Coronary artery (tissue), 2 donors: ENCODE data around the gene ZNF398.

Experiments
- DNase-seq: peaks from one replicate; pipeline ENCODE4 v3.0.0-alpha.2; 2017; ENCODE audit warnings: low spot score
- H3K27ac ChIP-seq, 2 donors: fragments of 200-600 bp; sonication (generic); one replicate each; pipeline ENCODE4 v1.5.1; 2016 to 2019
- H3K4me3 ChIP-seq: fragments of 200-600 bp; sonication (generic); 2 replicates; pipeline ENCODE4 v1.5.1; 2016; ENCODE audit warnings: mild to moderate bottlenecking, moderate library complexity
- CTCF ChIP-seq: fragments of 200-600 bp; sonication (generic); IDR thresholded peaks from one replicate; pipeline ENCODE4 v1.5.1; 2019; ENCODE audit warnings: antibody characterized with exemption

The ZNF398 gene

DNA sequence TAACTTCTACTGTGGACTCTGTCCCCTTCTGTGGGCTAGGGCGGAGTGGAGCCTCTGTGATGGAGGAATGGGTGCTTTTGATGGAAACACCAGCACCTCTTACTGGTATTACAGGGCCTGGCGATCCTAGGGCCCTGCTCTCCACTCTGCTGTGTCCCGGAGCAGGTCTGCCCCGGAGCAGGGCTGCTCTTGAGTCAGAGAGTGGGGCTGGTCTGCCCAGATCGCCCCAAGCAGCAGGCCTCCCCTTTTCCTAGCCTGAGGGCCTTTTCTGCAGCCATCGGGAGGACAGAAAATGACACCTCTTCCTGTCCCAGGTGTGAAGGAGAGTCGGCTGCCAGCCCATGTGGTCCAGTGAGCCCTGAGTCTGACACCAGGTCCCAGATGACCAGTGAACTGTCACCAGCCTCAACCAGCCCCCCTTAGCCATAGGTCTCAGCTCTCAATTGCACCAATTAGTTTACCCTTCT is 49.5 kb downstream of the ZNF398 start:
- Histone ChIP-seq H3K4me3 (peak overlapping the region; percentile 93), H3K27ac (peak overlapping the region; percentile 68 to 95)
- TF ChIP-seq CTCF: no peak
- DNase-seq: no peak

GRCh38 chr7:149197675-149198074 is 50.4 kb downstream of the ZNF398 start:
- Histone ChIP-seq H3K27ac (no peak overlapping the region), H3K4me3 (no peak overlapping the region)
- no peak for TF ChIP-seq CTCF
- DNase-seq: no peak

- no peak for DNase-seq
- no peak for TF ChIP-seq CTCF
- Histone ChIP-seq H3K4me3 (no peak overlapping the region), H3K27ac (no peak overlapping the region)
Observed at GRCh38 chr7:149198161-149198816, 51.0 kb downstream of the ZNF398 start.

DNA sequence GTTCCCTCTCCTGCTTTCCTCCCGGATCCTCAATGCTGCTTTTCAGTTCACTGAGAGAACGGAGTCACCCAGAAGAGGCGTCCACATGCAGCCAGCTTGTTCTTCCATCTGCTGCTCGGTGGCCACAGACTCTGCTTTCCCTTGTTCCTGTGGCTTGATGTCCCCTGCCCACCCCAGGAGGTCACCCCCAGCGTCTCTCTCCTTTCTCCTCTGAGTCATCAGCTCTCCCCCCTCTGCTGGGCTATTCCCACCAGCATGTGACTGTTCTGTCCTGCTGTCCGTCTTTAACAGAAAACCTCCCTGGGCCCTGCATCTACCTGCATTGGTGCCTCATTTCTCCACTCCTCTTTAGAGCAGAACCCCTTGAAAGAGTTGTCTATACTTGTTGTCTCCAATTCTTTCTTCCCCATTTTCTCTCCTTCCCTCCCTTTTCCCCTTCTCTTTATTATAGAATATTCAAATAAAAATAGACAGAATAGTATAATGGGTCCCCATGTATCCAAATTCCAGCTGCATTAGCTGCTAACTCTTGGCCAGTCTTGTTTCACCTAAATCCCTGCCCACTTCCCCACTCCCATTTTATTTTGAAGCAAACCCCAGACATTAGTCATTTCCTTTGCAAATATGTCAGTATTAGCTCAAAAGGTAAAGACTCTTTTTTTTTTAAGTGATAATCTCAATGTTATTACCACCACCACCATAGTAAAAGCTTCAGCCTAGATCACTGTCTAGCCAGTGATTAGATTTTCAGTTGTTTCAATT is 52.2 kb downstream of the ZNF398 start:
- no peak for TF ChIP-seq CTCF
- no peak for DNase-seq
- no peak overlapping the region for H3K27ac ChIP-seq
- H3K4me3 ChIP-seq: no peak overlapping the region

DNA sequence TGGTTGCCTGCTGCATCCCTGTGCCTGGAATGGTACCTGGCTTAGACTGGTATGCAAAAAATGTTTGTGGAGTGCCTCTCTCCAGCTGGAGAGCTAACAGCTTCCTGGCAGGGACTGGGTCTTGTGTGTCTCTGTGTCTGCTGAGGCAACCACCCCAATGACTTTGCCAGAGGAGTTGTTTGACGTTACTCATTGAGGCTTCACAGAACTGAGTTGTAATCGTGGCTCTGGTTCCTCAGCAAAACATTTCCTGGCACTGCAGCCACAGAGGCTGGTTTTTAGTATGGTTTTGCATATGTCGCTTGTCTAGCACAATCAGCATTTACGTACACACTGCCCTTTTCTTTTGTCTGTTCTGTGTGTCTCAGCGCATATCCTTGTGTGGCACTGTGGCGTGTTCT is 55.6 kb downstream of the ZNF398 start:
- DNase-seq: no peak
- no peak overlapping the region for H3K4me3 ChIP-seq
- H3K27ac ChIP-seq: no peak overlapping the region
- TF ChIP-seq CTCF: no peak

- DNase-seq: no peak
- H3K27ac ChIP-seq: no peak overlapping the region
- H3K4me3 ChIP-seq: no peak overlapping the region
- TF ChIP-seq CTCF: no peak
Observed at GRCh38 chr7:149205690-149206381, 58.6 kb downstream of the ZNF398 start.
